BLaER1 treated with 17β-estradiol and CSF1 and Interleukin-3, amounts not matched to agents 10 nM and 100 nM (cell line): ENCODE data around the gene SLX4IP.

Experiments
- H3K27ac ChIP-seq, 11 experiments: shearing (Covaris generic); formaldehyde crosslinking; 2 replicates each; pipeline ENCODE4 v1.8.1; 2022
- H3K27me3 ChIP-seq, 11 experiments: shearing (Covaris generic); formaldehyde crosslinking; 2 replicates each; pipeline ENCODE4 v1.8.1; 2022
- H3K36me3 ChIP-seq, 11 experiments: shearing (Covaris generic); formaldehyde crosslinking; 2 replicates each; pipeline ENCODE4 v1.8.1; 2022
- H3K4me1 ChIP-seq, 10 experiments: shearing (Covaris generic); formaldehyde crosslinking; 2 replicates each; pipeline ENCODE4 v1.8.1; 2022
- H3K4me2 ChIP-seq, 11 experiments: shearing (Covaris generic); formaldehyde crosslinking; 2 replicates each; pipeline ENCODE4 v1.8.1; 2022
- H3K4me3 ChIP-seq, 10 experiments: shearing (Covaris generic); formaldehyde crosslinking; 2 replicates each; pipeline ENCODE4 v1.8.1; 2022
- H3K9ac ChIP-seq, 11 experiments: shearing (Covaris generic); formaldehyde crosslinking; 2 replicates each; pipeline ENCODE4 v1.8.1; 2022
- H3K9me3 ChIP-seq, 11 experiments: shearing (Covaris generic); formaldehyde crosslinking; replicated peaks in 1 of 11; 2 replicates each; pipeline ENCODE4 v1.8.1; 2022
- H4K20me1 ChIP-seq, 11 experiments: shearing (Covaris generic); formaldehyde crosslinking; 2 replicates each; pipeline ENCODE4 v1.8.1; 2022
- Cebpa-rat ChIP-seq, 11 experiments: shearing (Covaris generic); IDR thresholded peaks; 2 replicates each; pipeline ENCODE4 v1.8.1; 2022

The SLX4IP gene

GRCh38 chr20:10673176-10673841, 238.2 kb downstream of the SLX4IP start:
- TF ChIP-seq Cebpa-rat (IDR thresholded peaks at IDR 0.05): no peak
- Histone ChIP-seq H3K27ac (peak overlapping the region in 10 of 11 experiments; percentile 76 to 89 (median 85); a peak in 20 of 22 replicates), H3K36me3 (no peaks in the 10 kb centered on the region; a peak in 3 of 22 replicates), H3K9me3 (no peaks in the 10 kb centered on the region), H3K27me3 (peaks cover 3 to 49% (median 41%) of the 10 kb centered on the region in 11 experiments; a peak in 19 of 22 replicates), H3K4me1 (peaks cover 38 to 64% (median 54%) of the 10 kb centered on the region in 10 experiments), H3K4me3 (peak overlapping the region; percentile 62 to 78 (median 71)), H4K20me1 (peaks cover 0 to 27% (median 8%) of the 10 kb centered on the region in 11 experiments; a peak in 14 of 22 replicates), H3K9ac (peak overlapping the region; percentile 75 to 89 (median 83)), H3K4me2 (peak overlapping the region; percentile 93 to 100 (median 98))

- Histone ChIP-seq H3K9ac (peak within 1 kb of the TSS; percentile 75 to 89 (median 83)), H3K4me3 (peak within 1 kb of the TSS; percentile 62 to 78 (median 71)), H3K4me2 (peak within 1 kb of the TSS; percentile 93 to 100 (median 98)), H3K4me1 (peaks cover 38 to 56% (median 47%) of the 10 kb centered on the region in 10 experiments), H3K27me3 (peaks cover 3 to 49% (median 41%) of the 10 kb centered on the region in 11 experiments; a peak in 19 of 22 replicates), H4K20me1 (peaks cover 0 to 20% (median 8%) of the 10 kb centered on the region in 11 experiments; a peak in 14 of 22 replicates), H3K9me3 (no peaks in the 10 kb centered on the region), H3K27ac (peak within 1 kb of the TSS; percentile 76 to 89 (median 84)), H3K36me3 (no peaks in the 10 kb centered on the region; a peak in 2 of 22 replicates)
- no peak for TF ChIP-seq Cebpa-rat (IDR thresholded peaks at IDR 0.05)
These were observed 239.0 kb downstream of the SLX4IP start, which contains the start of gene JAG1 for GRCh38 chr20:10673842-10674683. TSS of gene JAG1 (minus strand) at chr20:10673999. CDS start at chr20:10673530, 469 bp downstream.

DNA sequence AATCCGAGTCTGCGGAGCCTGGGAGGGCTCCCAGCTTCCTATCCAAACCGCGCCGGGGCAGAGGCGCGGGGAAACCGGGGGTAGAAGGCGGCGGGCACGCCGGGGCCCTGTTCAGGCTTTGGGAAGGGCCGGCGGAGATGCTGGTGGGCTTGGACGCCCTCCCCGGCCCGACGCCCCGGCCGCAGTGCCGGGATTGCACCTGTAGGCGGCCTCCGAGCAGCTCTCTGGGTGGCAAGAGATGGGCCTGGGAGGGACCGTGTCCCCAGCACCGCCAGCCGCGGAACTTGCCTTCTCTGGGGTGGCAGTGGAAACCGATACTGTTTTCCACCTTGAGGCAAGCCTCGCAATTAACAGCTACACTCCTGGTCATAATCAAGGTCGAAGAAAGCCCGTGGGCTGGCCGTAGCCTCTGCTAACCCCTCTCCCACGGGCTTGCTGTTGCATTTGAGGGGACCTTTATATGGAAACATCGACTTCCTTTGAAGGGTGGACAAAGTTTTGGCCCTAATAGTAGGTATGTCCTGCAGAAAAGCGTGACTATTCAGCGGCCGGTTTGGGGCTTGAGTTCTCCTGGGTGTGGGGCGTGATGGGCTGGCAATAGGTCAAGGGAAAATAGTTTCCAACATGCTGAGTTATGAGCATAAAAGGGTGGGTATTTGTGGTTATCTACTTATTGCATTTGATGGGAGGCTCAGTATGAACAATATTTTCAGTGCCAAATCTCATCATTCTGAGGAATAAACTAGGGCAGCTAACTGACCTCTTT, 239.8 kb downstream of the SLX4IP start:
- Histone ChIP-seq H3K27me3 (peaks cover 3 to 49% (median 41%) of the 10 kb centered on the region in 11 experiments; a peak in 19 of 22 replicates), H3K4me1 (peaks cover 35 to 48% (median 43%) of the 10 kb centered on the region in 10 experiments), H4K20me1 (peaks cover 0 to 15% (median 8%) of the 10 kb centered on the region in 11 experiments; a peak in 13 of 22 replicates), H3K9me3 (no peaks in the 10 kb centered on the region), H3K9ac (peak overlapping the region; percentile 75 to 89 (median 83)), H3K27ac (peak overlapping the region; percentile 76 to 89 (median 84)), H3K36me3 (no peaks in the 10 kb centered on the region), H3K4me3 (peak overlapping the region; percentile 62 to 78 (median 71)), H3K4me2 (peak overlapping the region; percentile 93 to 100 (median 98))
- no peak for TF ChIP-seq Cebpa-rat (IDR thresholded peaks at IDR 0.05)

DNA sequence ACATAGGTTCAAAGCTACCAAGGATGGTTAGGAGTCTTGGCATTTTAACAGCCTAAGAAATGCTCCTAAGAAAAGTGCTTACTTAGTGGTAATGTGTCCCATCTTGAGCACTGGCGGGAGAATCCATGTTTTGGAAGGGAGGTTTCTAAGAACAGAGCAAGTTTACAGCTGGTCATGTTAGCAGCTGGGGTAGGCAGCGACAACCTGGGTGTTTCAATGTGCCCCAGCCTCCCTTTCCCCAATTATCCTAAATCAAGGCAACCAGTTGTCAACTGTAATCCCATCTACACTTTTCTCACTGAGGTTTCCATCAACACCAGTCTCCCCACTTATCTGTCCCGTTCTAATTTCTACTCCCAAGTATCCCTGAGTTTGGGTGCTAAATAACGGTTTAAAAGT, 240.3 kb downstream of the SLX4IP start:
- Histone ChIP-seq H3K9me3 (no peaks in the 10 kb centered on the region), H3K4me3 (peak overlapping the region in 1 of 10 experiments; percentile 72; a peak in 1 of 20 replicates), H3K4me2 (peak overlapping the region; percentile 93 to 100 (median 98); a peak in 19 of 22 replicates), H4K20me1 (peaks cover 0 to 15% (median 6%) of the 10 kb centered on the region in 11 experiments; a peak in 13 of 22 replicates), H3K36me3 (no peaks in the 10 kb centered on the region), H3K27me3 (peaks cover 3 to 49% (median 41%) of the 10 kb centered on the region in 11 experiments; a peak in 19 of 22 replicates), H3K9ac (no peak overlapping the region), H3K27ac (no peak overlapping the region), H3K4me1 (peaks cover 29 to 42% (median 37%) of the 10 kb centered on the region in 10 experiments)
- no peak for TF ChIP-seq Cebpa-rat (IDR thresholded peaks at IDR 0.05)

DNA sequence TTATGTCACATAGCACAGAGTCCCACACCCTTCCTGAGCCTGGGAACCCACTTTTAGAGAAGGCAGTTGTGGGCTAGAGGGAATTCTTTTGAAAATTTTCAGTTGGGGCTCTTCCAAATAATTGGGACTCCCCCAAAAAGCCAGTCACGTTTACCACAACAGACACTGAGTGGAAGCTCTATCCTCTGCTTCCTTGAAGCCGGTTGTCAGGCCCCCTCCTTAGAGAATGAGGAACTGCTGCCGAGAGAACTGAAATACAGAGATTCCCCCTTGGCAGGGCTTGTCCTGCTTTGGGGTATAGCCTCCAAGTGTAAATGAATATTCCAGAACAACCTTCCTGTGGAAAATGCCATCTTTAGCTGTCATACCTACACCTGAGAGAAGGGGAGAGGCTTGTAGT, 241.4 kb downstream of the SLX4IP start:
- Histone ChIP-seq H3K9ac (no peak overlapping the region), H3K4me2 (peak overlapping the region in 3 of 11 experiments; percentile 15 to 29 (median 16); a peak in 4 of 22 replicates), H4K20me1 (peaks cover 0 to 15% (median 0%) of the 10 kb centered on the region in 11 experiments; a peak in 10 of 22 replicates), H3K9me3 (no peaks in the 10 kb centered on the region), H3K27me3 (peaks cover 3 to 44% (median 40%) of the 10 kb centered on the region in 11 experiments; a peak in 19 of 22 replicates), H3K27ac (no peak overlapping the region), H3K4me1 (peaks cover 19 to 32% (median 26%) of the 10 kb centered on the region in 10 experiments; a peak in 18 of 20 replicates), H3K36me3 (no peaks in the 10 kb centered on the region), H3K4me3 (no peak overlapping the region)
- no peak for TF ChIP-seq Cebpa-rat (IDR thresholded peaks at IDR 0.05)
